ENCODE measurements around the gene TRIM26. TPM values are rescaled to one million over a fixed set of nuclear protein-coding genes. Genes with fewer than 3 reads are reported as not detected.
"Not testable (repeated sequence)": the region's sequence is repeated elsewhere in the genome, so short reads cannot be mapped to it uniquely, and the experiment has no call there.

TRIM26 gene
- total and polyA plus RNA-seq, 4 donors, result 32.1 to 51.4 (median 38.1) TPM

DNA sequence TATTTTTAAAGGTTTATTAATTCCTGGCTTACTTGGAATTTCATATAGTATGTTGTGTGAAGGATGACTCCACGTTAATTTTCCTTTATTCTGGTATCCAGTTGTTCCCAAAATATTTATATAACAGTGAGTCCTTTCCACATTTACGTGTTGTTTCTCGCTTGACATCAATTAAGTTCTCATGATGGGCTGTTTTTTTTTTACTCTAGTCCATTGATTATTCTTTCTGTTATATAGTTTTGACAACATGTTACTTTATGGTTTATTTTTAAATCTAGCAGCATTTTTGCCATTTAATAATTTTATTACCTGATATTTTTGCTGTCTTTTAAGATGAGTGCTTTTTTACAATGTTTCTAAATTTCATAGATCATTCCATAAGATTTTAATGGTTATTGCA is 70.5 kb downstream of the TRIM26 start:
- no peaks in the 10 kb centered on the region for H3K9me3 ChIP-seq (ENCODE audit: control insufficient read depth in 4 of 4, insufficient read depth in 3 of 4, low read length in 3 of 4)
- H3K4me1 ChIP-seq (ENCODE audit: control insufficient read depth in 5 of 5, insufficient read depth in 5 of 5, low read length in 5 of 5), result no peaks in the 10 kb centered on the region
- no peak for ATAC-seq (ENCODE audit: insufficient read depth, low FRiP score)
- TF ChIP-seq, protein P1, sequence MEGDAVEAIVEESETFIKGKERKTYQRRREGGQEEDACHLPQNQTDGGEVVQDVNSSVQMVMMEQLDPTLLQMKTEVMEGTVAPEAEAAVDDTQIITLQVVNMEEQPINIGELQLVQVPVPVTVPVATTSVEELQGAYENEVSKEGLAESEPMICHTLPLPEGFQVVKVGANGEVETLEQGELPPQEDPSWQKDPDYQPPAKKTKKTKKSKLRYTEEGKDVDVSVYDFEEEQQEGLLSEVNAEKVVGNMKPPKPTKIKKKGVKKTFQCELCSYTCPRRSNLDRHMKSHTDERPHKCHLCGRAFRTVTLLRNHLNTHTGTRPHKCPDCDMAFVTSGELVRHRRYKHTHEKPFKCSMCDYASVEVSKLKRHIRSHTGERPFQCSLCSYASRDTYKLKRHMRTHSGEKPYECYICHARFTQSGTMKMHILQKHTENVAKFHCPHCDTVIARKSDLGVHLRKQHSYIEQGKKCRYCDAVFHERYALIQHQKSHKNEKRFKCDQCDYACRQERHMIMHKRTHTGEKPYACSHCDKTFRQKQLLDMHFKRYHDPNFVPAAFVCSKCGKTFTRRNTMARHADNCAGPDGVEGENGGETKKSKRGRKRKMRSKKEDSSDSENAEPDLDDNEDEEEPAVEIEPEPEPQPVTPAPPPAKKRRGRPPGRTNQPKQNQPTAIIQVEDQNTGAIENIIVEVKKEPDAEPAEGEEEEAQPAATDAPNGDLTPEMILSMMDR (IDR thresholded peaks at IDR 0.05; ENCODE audit: control extremely low read depth, extremely low read depth), result no peak
- H3K27me3 ChIP-seq (ENCODE audit: control insufficient read depth in 3 of 3, insufficient read depth in 3 of 3, low read length in 2 of 3), result peaks cover 0 to 25% (median 2%) of the 10 kb centered on the region in 3 donors
- H3K9ac ChIP-seq (ENCODE audit: insufficient read depth in 1 of 2, low read length in 2 of 2), result no peak overlapping the region
- H3K27ac ChIP-seq (ENCODE audit: low read depth in 1 of 2, low read length in 1 of 2), result no peak overlapping the region
- no peaks in the 10 kb centered on the region for H3K36me3 ChIP-seq (ENCODE audit: control insufficient read depth in 4 of 4, insufficient read depth in 4 of 4, low read length in 4 of 4)
- no peak overlapping the region for H3K4me3 ChIP-seq
- DNase-seq, result no peak
- WGBS, 2 donors, result 75 to 88% methylated on average over 3 of the region's 3 CpGs

DNA sequence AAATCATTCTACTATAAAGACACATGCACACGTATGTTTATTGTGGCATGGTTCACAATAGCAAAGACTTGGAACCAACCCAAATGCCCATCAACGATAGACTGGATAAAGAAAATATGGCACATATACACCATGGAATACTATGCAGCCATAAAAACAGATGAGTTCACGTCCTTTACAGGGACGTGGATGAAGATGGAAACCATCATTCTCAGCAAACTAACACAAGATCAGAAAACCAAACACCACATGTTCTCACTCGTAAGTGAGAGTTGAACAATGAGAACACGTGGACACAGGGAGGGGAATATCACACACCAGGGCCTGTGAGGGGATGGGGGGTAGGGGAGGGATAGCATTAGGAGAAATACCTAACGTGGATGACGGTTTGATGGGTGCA is 73.0 kb downstream of the TRIM26 start:
- H3K27ac ChIP-seq (ENCODE audit: low read depth in 1 of 2, low read length in 1 of 2); H3K9me3 ChIP-seq (ENCODE audit: control insufficient read depth in 4 of 4, insufficient read depth in 3 of 4, low read length in 3 of 4); H3K4me3 ChIP-seq; H3K9ac ChIP-seq (ENCODE audit: insufficient read depth in 1 of 2, low read length in 2 of 2); ATAC-seq (ENCODE audit: insufficient read depth, low FRiP score); H3K36me3 ChIP-seq (ENCODE audit: control insufficient read depth in 4 of 4, insufficient read depth in 4 of 4, low read length in 4 of 4); DNase-seq; H3K4me1 ChIP-seq (ENCODE audit: control insufficient read depth in 5 of 5, insufficient read depth in 5 of 5, low read length in 5 of 5): not testable (repeated sequence)
- WGBS, 2 donors, result 83 to 90% methylated on average over 8 of the region's 8 CpGs
- H3K27me3 ChIP-seq (ENCODE audit: control insufficient read depth in 3 of 3, insufficient read depth in 3 of 3, low read length in 2 of 3), result peaks cover 0 to 28% (median 0%) of the 10 kb centered on the region in 3 donors

DNA sequence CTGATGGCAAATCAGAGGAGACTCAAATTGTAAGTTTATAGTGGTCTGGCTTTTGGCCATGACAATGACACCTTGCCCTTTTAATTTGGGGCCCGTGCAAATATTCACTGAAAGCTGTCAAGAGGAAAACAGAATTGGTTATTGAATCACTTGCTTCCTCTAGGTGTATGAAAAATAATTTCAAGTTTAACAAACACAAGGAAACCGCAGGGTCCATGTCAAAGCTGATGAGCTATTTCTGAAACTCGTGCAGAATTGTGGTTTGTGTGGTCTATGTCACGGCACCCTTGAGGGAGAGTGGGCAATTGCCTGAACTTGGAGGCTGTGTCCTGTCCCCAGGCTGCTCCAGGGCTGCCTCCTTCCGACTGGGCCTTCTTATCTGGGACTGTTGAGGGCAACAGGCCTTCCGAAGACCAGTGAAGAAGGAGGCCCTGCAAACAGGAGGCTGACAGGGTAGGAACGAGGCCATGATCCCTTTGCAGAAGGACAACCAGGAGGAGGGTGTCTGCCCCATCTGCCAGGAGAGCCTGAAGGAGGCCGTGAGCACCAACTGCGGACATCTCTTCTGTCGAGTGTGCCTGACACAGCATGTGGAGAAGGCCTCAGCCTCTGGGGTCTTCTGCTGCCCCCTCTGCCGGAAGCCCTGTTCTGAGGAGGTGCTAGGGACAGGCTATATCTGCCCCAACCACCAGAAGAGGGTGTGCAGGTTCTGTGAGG is 76.5 kb downstream of the TRIM26 start:
- Histone ChIP-seq H3K4me3 (no peak overlapping the region), H3K9me3 (ENCODE audit: control insufficient read depth in 4 of 4, insufficient read depth in 3 of 4, low read length in 3 of 4) (no peaks in the 10 kb centered on the region), H3K4me1 (ENCODE audit: control insufficient read depth in 5 of 5, insufficient read depth in 5 of 5, low read length in 5 of 5) (no peaks in the 10 kb centered on the region), H3K27ac (ENCODE audit: low read depth in 1 of 2, low read length in 1 of 2) (no peak overlapping the region), H3K36me3 (ENCODE audit: control insufficient read depth in 4 of 4, insufficient read depth in 4 of 4, low read length in 4 of 4) (no peaks in the 10 kb centered on the region), H3K27me3 (ENCODE audit: control insufficient read depth in 3 of 3, insufficient read depth in 3 of 3, low read length in 2 of 3) (peaks cover 0 to 19% (median 3%) of the 10 kb centered on the region in 3 donors), H3K9ac (ENCODE audit: insufficient read depth in 1 of 2, low read length in 2 of 2) (no peak overlapping the region)
- ATAC-seq (ENCODE audit: insufficient read depth, low FRiP score) (no peak), DNase-seq (no peak)
- WGBS, 2 donors, result 61 to 69% methylated on average over 11 of the region's 11 CpGs
- TF ChIP-seq, protein P1 (IDR thresholded peaks at IDR 0.05; ENCODE audit: control extremely low read depth, extremely low read depth), result no peak

DNA sequence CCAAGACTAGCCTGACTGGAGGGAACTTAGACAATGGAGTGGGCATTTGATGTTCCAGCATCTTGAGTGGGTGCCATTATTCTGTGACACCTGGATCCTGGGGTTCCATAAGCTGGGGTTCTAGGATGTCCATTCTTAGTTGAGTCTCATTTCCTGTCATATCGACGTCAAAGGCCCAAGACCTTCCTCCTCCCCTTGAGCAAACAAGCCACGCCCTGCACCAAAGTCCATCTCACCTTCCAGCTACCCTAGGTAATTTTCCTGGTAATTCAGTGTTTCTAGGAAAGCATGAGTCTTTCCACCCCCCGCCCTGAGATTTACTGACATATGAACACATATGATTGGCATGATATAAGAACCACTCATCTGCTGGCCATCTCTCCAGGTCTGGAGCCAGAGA is 77.4 kb downstream of the TRIM26 start, which contains the start of gene TRIM40:
TRIM40 (plus strand) TSS at position 384 of the 400 bp plus-strand sequence. CDS start 897 bp downstream, outside the sequence.
- 68 to 71% methylated on average over 4 of the region's 4 CpGs for WGBS, 2 donors
- Histone ChIP-seq H3K27me3 (ENCODE audit: control insufficient read depth in 3 of 3, insufficient read depth in 3 of 3, low read length in 2 of 3) (peaks cover 0 to 15% (median 10%) of the 10 kb centered on the region in 3 donors), H3K4me3 (no peak within 1 kb of the TSS), H3K27ac (ENCODE audit: low read depth in 1 of 2, low read length in 1 of 2) (no peak within 1 kb of the TSS), H3K9ac (ENCODE audit: insufficient read depth in 1 of 2, low read length in 2 of 2) (no peak within 1 kb of the TSS), H3K9me3 (ENCODE audit: control insufficient read depth in 4 of 4, insufficient read depth in 3 of 4, low read length in 3 of 4) (no peaks in the 10 kb centered on the region), H3K36me3 (ENCODE audit: control insufficient read depth in 4 of 4, insufficient read depth in 4 of 4, low read length in 4 of 4) (no peaks in the 10 kb centered on the region), H3K4me1 (ENCODE audit: control insufficient read depth in 5 of 5, insufficient read depth in 5 of 5, low read length in 5 of 5) (no peaks in the 10 kb centered on the region)
- DNase-seq (no peak), ATAC-seq (ENCODE audit: insufficient read depth, low FRiP score) (no peak)
- TF ChIP-seq, protein P1 (IDR thresholded peaks at IDR 0.05; ENCODE audit: control extremely low read depth, extremely low read depth), result no peak
